ENCODE results near the gene ACSM2A. TPM values are rescaled to one million over a fixed set of nuclear protein-coding genes. Genes with fewer than 3 reads are reported as not detected.
"Not testable (repeated sequence)": the region's sequence is repeated elsewhere in the genome, so short reads cannot be mapped to it uniquely, and the experiment has no call there.

Gene ACSM2A
- total RNA-seq, 1 donor from 2014 or later = not detected

DNA sequence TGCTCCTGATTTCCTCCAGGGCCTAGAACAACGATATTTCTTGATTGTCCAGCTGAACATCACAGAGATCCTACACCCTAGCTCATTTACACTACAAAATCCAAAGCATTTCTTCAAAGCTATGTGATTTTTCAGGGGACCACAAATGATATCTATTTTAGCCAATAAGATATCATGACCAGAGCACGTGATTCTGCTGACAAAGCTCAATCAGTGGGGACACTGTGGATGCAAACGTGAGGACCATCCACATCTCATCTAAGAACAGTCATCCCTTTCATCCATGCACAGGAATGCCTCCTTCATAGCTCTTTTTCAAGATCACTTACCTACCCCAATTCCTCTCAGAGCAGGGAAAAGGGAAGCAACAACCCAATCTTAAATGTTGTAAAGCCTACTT is 67.9 kb downstream of the ACSM2A start:
- DNase-seq (ENCODE audit: low spot score) = no peak
- Mint-ChIP-seq H3K9me3 (ENCODE audit: unreplicated experiment) (peaks cover 12% of the 10 kb centered on the region), H3K4me1 (ENCODE audit: unreplicated experiment) (peaks cover 3% of the 10 kb centered on the region), H3K27ac (ENCODE audit: unreplicated experiment) (peak overlapping the region; percentile 20), H3K36me3 (ENCODE audit: low read depth, unreplicated experiment) (no peaks in the 10 kb centered on the region), H3K27me3 (ENCODE audit: unreplicated experiment) (no peaks in the 10 kb centered on the region), H3K4me3 (ENCODE audit: unreplicated experiment) (no peak overlapping the region)
- TF ChIP-seq, protein P1, sequence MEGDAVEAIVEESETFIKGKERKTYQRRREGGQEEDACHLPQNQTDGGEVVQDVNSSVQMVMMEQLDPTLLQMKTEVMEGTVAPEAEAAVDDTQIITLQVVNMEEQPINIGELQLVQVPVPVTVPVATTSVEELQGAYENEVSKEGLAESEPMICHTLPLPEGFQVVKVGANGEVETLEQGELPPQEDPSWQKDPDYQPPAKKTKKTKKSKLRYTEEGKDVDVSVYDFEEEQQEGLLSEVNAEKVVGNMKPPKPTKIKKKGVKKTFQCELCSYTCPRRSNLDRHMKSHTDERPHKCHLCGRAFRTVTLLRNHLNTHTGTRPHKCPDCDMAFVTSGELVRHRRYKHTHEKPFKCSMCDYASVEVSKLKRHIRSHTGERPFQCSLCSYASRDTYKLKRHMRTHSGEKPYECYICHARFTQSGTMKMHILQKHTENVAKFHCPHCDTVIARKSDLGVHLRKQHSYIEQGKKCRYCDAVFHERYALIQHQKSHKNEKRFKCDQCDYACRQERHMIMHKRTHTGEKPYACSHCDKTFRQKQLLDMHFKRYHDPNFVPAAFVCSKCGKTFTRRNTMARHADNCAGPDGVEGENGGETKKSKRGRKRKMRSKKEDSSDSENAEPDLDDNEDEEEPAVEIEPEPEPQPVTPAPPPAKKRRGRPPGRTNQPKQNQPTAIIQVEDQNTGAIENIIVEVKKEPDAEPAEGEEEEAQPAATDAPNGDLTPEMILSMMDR (IDR thresholded peaks at IDR 0.05; ENCODE audit: unreplicated experiment) = no peak

DNA sequence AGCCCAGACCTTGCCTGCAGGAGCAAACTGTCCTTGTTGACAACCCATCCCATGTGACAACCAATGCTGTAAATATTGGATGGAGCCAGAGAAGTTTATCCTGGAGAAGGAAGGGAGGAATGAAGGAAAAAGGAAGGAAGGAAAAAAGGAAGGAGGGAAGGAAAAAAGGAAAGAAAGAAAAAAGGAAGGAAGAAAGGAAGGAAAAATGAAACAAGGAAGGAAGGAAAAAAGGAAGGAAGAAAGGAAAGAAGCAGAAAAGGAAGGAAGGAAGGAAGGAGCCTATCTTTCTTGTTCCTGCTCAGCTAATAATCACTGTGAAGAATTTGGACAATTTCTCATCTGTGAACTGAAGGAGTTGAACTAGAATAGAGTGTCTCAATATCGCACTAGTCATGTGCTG is 68.8 kb downstream of the ACSM2A start:
- Mint-ChIP-seq H3K4me3 (ENCODE audit: unreplicated experiment) (no peak overlapping the region), H3K27me3 (ENCODE audit: unreplicated experiment) (no peaks in the 10 kb centered on the region), H3K36me3 (ENCODE audit: low read depth, unreplicated experiment) (no peaks in the 10 kb centered on the region), H3K9me3 (ENCODE audit: unreplicated experiment) (peaks cover 12% of the 10 kb centered on the region), H3K4me1 (ENCODE audit: unreplicated experiment) (peaks cover 3% of the 10 kb centered on the region), H3K27ac (ENCODE audit: unreplicated experiment) (no peak overlapping the region)
- TF ChIP-seq, protein P1 (IDR thresholded peaks at IDR 0.05; ENCODE audit: unreplicated experiment) = no peak
- no peak for DNase-seq (ENCODE audit: low spot score)

DNA sequence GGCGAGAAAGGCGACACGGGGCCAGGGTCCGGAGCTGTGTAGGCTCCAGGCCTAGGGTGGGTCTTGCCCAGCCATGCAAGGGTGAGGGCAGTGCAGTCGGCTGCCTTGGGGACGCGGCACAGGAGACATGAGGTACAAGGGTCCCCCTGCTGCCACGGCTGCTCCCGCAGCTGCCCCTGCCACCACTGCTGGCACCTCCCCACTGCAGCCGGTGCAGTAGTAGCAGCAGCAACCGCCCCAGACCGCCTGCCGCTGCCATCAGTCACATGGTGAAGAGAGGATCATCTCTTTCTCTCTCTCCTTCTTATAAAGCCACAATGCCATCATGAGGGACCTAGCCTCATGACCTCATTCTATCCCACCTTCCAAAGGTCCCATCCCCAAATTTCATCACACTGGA is 80.5 kb downstream of the ACSM2A start:
- H3K27me3 Mint-ChIP-seq (ENCODE audit: unreplicated experiment); H3K4me1 Mint-ChIP-seq (ENCODE audit: unreplicated experiment); DNase-seq (ENCODE audit: low spot score); H3K9me3 Mint-ChIP-seq (ENCODE audit: unreplicated experiment); H3K4me3 Mint-ChIP-seq (ENCODE audit: unreplicated experiment); H3K27ac Mint-ChIP-seq (ENCODE audit: unreplicated experiment); H3K36me3 Mint-ChIP-seq (ENCODE audit: low read depth, unreplicated experiment): not testable (repeated sequence)

DNA sequence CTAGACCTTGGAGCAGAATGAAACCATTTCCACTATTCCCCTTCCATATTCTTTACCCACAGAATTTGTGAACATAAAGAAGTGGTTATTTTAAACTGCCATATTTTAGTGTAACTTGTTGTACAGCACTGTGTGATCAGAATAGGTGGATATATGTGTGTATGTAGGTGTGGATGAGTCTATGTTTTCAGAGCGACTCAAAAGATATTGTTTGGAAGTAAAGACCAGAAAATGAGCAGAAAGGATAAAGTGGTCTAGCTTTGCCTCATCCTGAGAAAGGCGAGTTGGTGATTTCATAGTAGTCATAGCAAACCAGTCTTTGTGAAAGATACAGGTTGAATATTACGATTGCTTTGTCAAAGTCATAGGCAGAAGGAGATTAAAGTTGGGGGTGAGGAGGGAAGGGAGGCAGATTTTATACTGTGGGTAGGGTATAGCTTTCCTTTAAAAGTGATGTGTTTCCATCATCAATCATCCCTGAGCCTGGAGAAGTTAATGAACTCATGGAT is 81.0 kb downstream of the ACSM2A start:
- not testable (repeated sequence) for DNase-seq (ENCODE audit: low spot score); H3K27ac Mint-ChIP-seq (ENCODE audit: unreplicated experiment); H3K9me3 Mint-ChIP-seq (ENCODE audit: unreplicated experiment); H3K27me3 Mint-ChIP-seq (ENCODE audit: unreplicated experiment); H3K4me1 Mint-ChIP-seq (ENCODE audit: unreplicated experiment); H3K4me3 Mint-ChIP-seq (ENCODE audit: unreplicated experiment); H3K36me3 Mint-ChIP-seq (ENCODE audit: low read depth, unreplicated experiment)

DNA sequence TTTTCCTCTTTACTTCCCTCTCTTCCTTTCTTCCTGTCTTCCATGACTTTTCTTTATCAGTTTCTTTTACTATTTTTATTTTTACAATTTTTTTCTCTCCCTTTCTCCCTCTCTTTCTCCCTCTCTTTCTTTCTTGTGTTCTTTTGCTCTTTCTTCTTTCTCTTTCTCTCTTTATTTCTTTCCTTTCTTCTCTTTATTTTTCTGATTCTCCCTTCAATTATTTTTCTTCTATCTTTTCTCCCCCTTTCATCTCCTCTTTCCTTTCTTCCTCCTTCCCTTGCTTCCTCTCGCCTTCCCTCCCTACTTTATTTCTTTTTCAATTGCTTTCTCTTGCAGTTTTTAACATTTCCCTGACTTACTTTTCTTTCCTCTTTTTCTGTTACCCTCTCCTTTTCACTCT is 85.3 kb downstream of the ACSM2A start:
- not testable (repeated sequence) for H3K27ac Mint-ChIP-seq (ENCODE audit: unreplicated experiment); H3K4me3 Mint-ChIP-seq (ENCODE audit: unreplicated experiment); H3K36me3 Mint-ChIP-seq (ENCODE audit: low read depth, unreplicated experiment); H3K27me3 Mint-ChIP-seq (ENCODE audit: unreplicated experiment); DNase-seq (ENCODE audit: low spot score); H3K4me1 Mint-ChIP-seq (ENCODE audit: unreplicated experiment); H3K9me3 Mint-ChIP-seq (ENCODE audit: unreplicated experiment)

Other genes with a start within 250 kb of the ACSM2A start
- gene GP2, start 124.0 kb upstream of the ACSM2A start, total RNA-seq (ENCODE audit: unreplicated experiment) = not detected
- not detected for gene UMOD, start 98.8 kb upstream of the ACSM2A start, total RNA-seq (ENCODE audit: unreplicated experiment)
- gene PDILT, start 46.8 kb upstream of the ACSM2A start, total RNA-seq (ENCODE audit: unreplicated experiment) = not detected
- not detected for gene ACSM5, start 42.0 kb upstream of the ACSM2A start, total RNA-seq (ENCODE audit: unreplicated experiment)
- gene ACSM2B, start 124.8 kb downstream of the ACSM2A start, total RNA-seq (ENCODE audit: unreplicated experiment) = not detected
- gene ACSM1, start 246.2 kb downstream of the ACSM2A start, total RNA-seq (ENCODE audit: unreplicated experiment) = 0.38 TPM